Measurements from ENCODE around the gene ZBTB20. TPM values are rescaled to one million over a fixed set of nuclear protein-coding genes. Genes with fewer than 3 reads are reported as not detected.

Gene ZBTB20
- total RNA-seq, 4 donors from 2014 or later: 69.9 to 112 (median 80.8) TPM

- Histone ChIP-seq H3K27ac (replicated peaks in 1 of 4) (no peak overlapping the region), H3K27me3 (no peaks in the 10 kb centered on the region), H3K4me3 (no peak overlapping the region), H3K36me3 (no peaks in the 10 kb centered on the region), H3K4me1 (peaks cover 39 to 50% (median 42%) of the 10 kb centered on the region in 4 donors), H3K9me3 (no peaks in the 10 kb centered on the region)
- intact Hi-C loops (cut with DNase I): no loop called here
- TF ChIP-seq CTCF (IDR thresholded peaks at IDR 0.05) (no peak), EP300 (IDR thresholded peaks at IDR 0.05) (no peak), POLR2AphosphoS5 (IDR thresholded peaks at IDR 0.05) (no peak), POLR2A (IDR thresholded peaks at IDR 0.05; ENCODE audit: low read depth) (no peak)
- DNase-seq (ENCODE audit: extremely low spot score): no peak
- 79% methylated on average over 3 of the region's 3 CpGs for WGBS
Observed at GRCh38 chr3:114444216-114444615, 702.9 kb downstream of the ZBTB20 start.

- H3K27ac ChIP-seq (replicated peaks in 1 of 4): no peak overlapping the region
- no peaks in the 10 kb centered on the region for H3K27me3 ChIP-seq
- H3K4me1 ChIP-seq: peaks cover 36 to 40% (median 39%) of the 10 kb centered on the region in 4 donors
Observed at GRCh38 chr3:114442246-114442645, 704.8 kb downstream of the ZBTB20 start.

GRCh38 chr3:114441386-114441785 is 705.7 kb downstream of the ZBTB20 start:
- H3K4me3 ChIP-seq: no peak overlapping the region
- H3K27me3 ChIP-seq: no peaks in the 10 kb centered on the region
- H3K27ac ChIP-seq (replicated peaks in 1 of 4): no peak overlapping the region
- 91% methylated on average over 10 of the region's 10 CpGs for WGBS
- no peaks in the 10 kb centered on the region for H3K9me3 ChIP-seq
- no peak for DNase-seq (ENCODE audit: extremely low spot score)
- H3K36me3 ChIP-seq: no peaks in the 10 kb centered on the region
- H3K4me1 ChIP-seq: peaks cover 30 to 40% (median 34%) of the 10 kb centered on the region in 4 donors
- TF ChIP-seq EP300 (IDR thresholded peaks at IDR 0.05) (no peak), CTCF (IDR thresholded peaks at IDR 0.05) (no peak), POLR2AphosphoS5 (IDR thresholded peaks at IDR 0.05) (no peak), POLR2A (IDR thresholded peaks at IDR 0.05; ENCODE audit: low read depth) (no peak)
- intact Hi-C loops (cut with DNase I): no loop called here

More at GRCh38 chr3:114442246-114442645, 704.8 kb downstream of the ZBTB20 start:
- DNase-seq (ENCODE audit: extremely low spot score): no peak
- TF ChIP-seq POLR2A (IDR thresholded peaks at IDR 0.05; ENCODE audit: low read depth) (no peak), CTCF (IDR thresholded peaks at IDR 0.05) (no peak), POLR2AphosphoS5 (IDR thresholded peaks at IDR 0.05) (no peak), EP300 (IDR thresholded peaks at IDR 0.05) (no peak)
- intact Hi-C loops (cut with DNase I): no loop called here
- no peak overlapping the region for H3K4me3 ChIP-seq
- H3K9me3 ChIP-seq: no peaks in the 10 kb centered on the region
- no peaks in the 10 kb centered on the region for H3K36me3 ChIP-seq

- no peak for TF ChIP-seq POLR2AphosphoS5 (IDR thresholded peaks at IDR 0.05)
- no peak for TF ChIP-seq POLR2A (IDR thresholded peaks at IDR 0.05; ENCODE audit: low read depth)
- TF ChIP-seq CTCF (IDR thresholded peaks at IDR 0.05): no peak
- no peak for TF ChIP-seq EP300 (IDR thresholded peaks at IDR 0.05)
- H3K27ac ChIP-seq (replicated peaks in 1 of 4): no peak overlapping the region
- H3K27me3 ChIP-seq: no peaks in the 10 kb centered on the region
- 77% methylated on average over 4 of the region's 4 CpGs for WGBS
- no peaks in the 10 kb centered on the region for H3K9me3 ChIP-seq
- H3K36me3 ChIP-seq: no peaks in the 10 kb centered on the region
- no peak for DNase-seq (ENCODE audit: extremely low spot score)
- intact Hi-C loops (cut with DNase I): no loop called here
- peaks cover 25 to 40% (median 31%) of the 10 kb centered on the region in 4 donors for H3K4me1 ChIP-seq
- no peak overlapping the region for H3K4me3 ChIP-seq
Observed at GRCh38 chr3:114440700-114441099, 706.4 kb downstream of the ZBTB20 start.

- H3K36me3 ChIP-seq: no peaks in the 10 kb centered on the region
- H3K4me1 ChIP-seq: peaks cover 25 to 37% (median 31%) of the 10 kb centered on the region in 4 donors
- no peak for DNase-seq (ENCODE audit: extremely low spot score)
- no peaks in the 10 kb centered on the region for H3K9me3 ChIP-seq
- H3K27me3 ChIP-seq: no peaks in the 10 kb centered on the region
- WGBS: 100% methylated on average over 1 of the region's 1 CpG
- no peak overlapping the region for H3K27ac ChIP-seq (replicated peaks in 1 of 4)
- intact Hi-C loops (cut with DNase I): no loop called here
- TF ChIP-seq POLR2AphosphoS5 (IDR thresholded peaks at IDR 0.05): no peak
- no peak for TF ChIP-seq POLR2A (IDR thresholded peaks at IDR 0.05; ENCODE audit: low read depth)
- no peak for TF ChIP-seq CTCF (IDR thresholded peaks at IDR 0.05)
- no peak for TF ChIP-seq EP300 (IDR thresholded peaks at IDR 0.05)
- no peak overlapping the region for H3K4me3 ChIP-seq
Observed at GRCh38 chr3:114439284-114439683, 707.8 kb downstream of the ZBTB20 start.

Data from esophagus muscularis mucosa (tissue), 4 donors.